Measurements from ENCODE around the gene EIF4A2.

GRCh38 chr3:186825294-186825821 is 42.0 kb downstream of the EIF4A2 start:
- TF ChIP-seq CTCF (IDR thresholded peaks at IDR 0.05): no peak
- no peak for TF ChIP-seq POLR2A (IDR thresholded peaks at IDR 0.05)

Measured in esophagus squamous epithelium (tissue), 4 donors.